NT2/D1 (cell line): Measurements from ENCODE around the gene ATP5PB.

Source experiments
- SUZ12 ChIP-seq: IDR thresholded peaks from 2 replicates; pipeline ENCODE4 v1.6.1; 2011; ENCODE audit not compliant: insufficient read length, insufficient read depth; ENCODE audit errors: extremely low read depth
- YY1 ChIP-seq: IDR thresholded peaks from 2 replicates; pipeline ENCODE4 v1.6.1; 2011; ENCODE audit not compliant: insufficient read length, insufficient read depth

GRCh38 chr1:111465754-111466153, 16.5 kb downstream of the ATP5PB start:
- TF ChIP-seq YY1 (no peak), SUZ12 (no peak)
